ENCODE measurements around the gene AMOTL2.
A peak's percentile ranks its signal among the peaks of the same experiment; 100 is the strongest.

The AMOTL2 gene

GRCh38 chr3:134378384-134378783, 4.1 kb upstream of the AMOTL2 start:
- DNase-seq, result peak; percentile 8

GRCh38 chr3:134377896-134378295, 3.6 kb upstream of the AMOTL2 start:
- no peak for DNase-seq

GRCh38 chr3:134376786-134377426, 2.7 kb upstream of the AMOTL2 start:
- no peak for DNase-seq

GRCh38 chr3:134376385-134376765, 2.1 kb upstream of the AMOTL2 start:
- no peak for DNase-seq

- DNase-seq, result no peak
Measured at GRCh38 chr3:134375582-134376384, 1.5 kb upstream of the AMOTL2 start.

GRCh38 chr3:134374791-134375581, 739 bp upstream of the AMOTL2 start:
- no peak for DNase-seq

GRCh38 chr3:134373271-134374104, 759 bp downstream of the AMOTL2 start:
- DNase-seq, result no peak

GRCh38 chr3:134372396-134373270, 1.6 kb downstream of the AMOTL2 start:
- no peak for DNase-seq

- DNase-seq, result no peak
Measured at GRCh38 chr3:134371542-134372324, 2.5 kb downstream of the AMOTL2 start.

- DNase-seq, result no peak
Measured at GRCh38 chr3:134370611-134371531, 3.4 kb downstream of the AMOTL2 start.

- DNase-seq, result no peak
Measured at GRCh38 chr3:134369861-134370596, 4.2 kb downstream of the AMOTL2 start.

GRCh38 chr3:134369231-134369741, 5.0 kb downstream of the AMOTL2 start:
- DNase-seq, result no peak

- no peak for DNase-seq
Measured at GRCh38 chr3:134368751-134369105, 5.5 kb downstream of the AMOTL2 start.

- DNase-seq, result no peak
Measured at GRCh38 chr3:134367869-134368750, 6.1 kb downstream of the AMOTL2 start.

- DNase-seq, result no peak
Measured at GRCh38 chr3:134366928-134367811, 7.1 kb downstream of the AMOTL2 start.

GRCh38 chr3:134366221-134366927, 7.9 kb downstream of the AMOTL2 start:
- no peak for DNase-seq

Data from effector CD4-positive, alpha-beta T cell (primary cell).